HG02970 (cell line): ENCODE results near the gene NCAN.
"Not testable (repeated sequence)": the region's sequence is repeated elsewhere in the genome, so short reads cannot be mapped to it uniquely, and the experiment has no call there.

Source experiments
- ATAC-seq: cut with Tn5 transposase; IDR thresholded peaks from one replicate; pipeline ENCODE4 v1.9.1; 2021; ENCODE audit warnings: mild to moderate bottlenecking, moderate library complexity, moderate number of reproducible peaks; ENCODE audit not compliant: unreplicated experiment, low FRiP score

Gene NCAN

DNA sequence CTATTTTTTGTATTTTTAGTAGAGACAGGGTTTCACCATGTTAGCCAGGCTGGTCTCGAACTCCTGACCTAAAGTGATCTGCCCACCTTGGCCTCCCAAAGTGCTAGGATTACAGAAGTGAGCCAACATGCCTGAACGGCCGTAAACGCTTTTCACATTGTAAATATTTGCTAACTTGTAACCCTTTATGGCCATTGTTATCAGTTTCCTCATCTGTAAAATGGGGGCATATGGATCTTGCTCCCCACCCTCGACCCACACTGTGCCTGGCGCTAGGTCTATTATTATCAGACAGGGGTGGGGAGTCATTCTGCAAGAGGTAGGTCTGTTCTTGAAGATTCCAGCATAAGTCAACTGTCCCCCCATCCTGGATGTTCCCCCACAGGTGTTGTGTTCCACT is 11.9 kb downstream of the NCAN start:
- ATAC-seq, result no peak

- ATAC-seq, result no peak
These were observed 12.5 kb downstream of the NCAN start for GRCh38 chr19:19224150-19224851.

- no peak for ATAC-seq
These were observed 13.2 kb downstream of the NCAN start for GRCh38 chr19:19224852-19225494.

- no peak for ATAC-seq
These were observed 14.4 kb downstream of the NCAN start for GRCh38 chr19:19226204-19226603.

- ATAC-seq, result no peak
These were observed 14.9 kb downstream of the NCAN start for GRCh38 chr19:19226663-19227062.

DNA sequence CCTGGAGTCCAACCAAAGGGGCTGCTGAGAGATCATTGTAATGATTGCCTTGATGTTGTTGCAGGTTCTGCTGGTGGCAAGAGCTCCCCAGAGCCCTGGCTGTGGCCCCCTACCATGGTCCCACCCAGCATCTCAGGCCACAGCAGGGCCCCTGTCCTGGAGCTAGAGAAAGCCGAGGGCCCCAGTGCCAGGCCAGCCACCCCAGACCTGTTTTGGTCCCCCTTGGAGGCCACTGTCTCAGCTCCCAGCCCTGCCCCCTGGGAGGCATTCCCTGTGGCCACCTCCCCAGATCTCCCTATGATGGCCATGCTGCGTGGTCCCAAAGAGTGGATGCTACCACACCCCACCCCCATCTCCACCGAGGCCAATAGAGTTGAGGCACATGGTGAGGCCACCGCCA is 15.5 kb downstream of the NCAN start:
- no peak for ATAC-seq

GRCh38 chr19:19229701-19230100 is 17.9 kb downstream of the NCAN start:
- ATAC-seq, result no peak

- no peak for ATAC-seq
These were observed 19.2 kb downstream of the NCAN start for GRCh38 chr19:19230999-19231398.

DNA sequence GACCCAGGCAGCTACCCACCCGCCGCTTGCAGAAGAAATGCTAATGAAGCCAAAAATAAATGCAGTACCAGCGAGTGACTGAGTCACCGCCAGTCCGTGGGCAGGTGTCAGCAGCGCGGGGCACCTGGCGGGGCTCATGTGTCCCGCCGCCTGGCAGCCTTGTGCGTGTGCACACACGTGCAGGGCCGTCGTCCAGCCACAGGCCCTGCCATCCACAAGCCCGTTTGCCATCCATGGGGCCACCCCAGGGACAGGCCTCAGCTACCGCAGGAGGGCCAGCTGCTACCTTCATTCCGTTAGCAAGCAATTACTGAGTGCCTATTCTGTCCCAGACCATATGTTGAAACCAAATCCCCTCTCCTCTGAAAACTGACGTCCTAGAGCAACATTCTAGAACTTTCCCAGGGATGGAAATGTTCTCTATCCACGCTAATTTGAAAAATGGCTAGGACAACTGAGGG is 20.5 kb downstream of the NCAN start:
- no peak for ATAC-seq

GRCh38 chr19:19234220-19234816 is 22.6 kb downstream of the NCAN start:
- ATAC-seq, result no peak

DNA sequence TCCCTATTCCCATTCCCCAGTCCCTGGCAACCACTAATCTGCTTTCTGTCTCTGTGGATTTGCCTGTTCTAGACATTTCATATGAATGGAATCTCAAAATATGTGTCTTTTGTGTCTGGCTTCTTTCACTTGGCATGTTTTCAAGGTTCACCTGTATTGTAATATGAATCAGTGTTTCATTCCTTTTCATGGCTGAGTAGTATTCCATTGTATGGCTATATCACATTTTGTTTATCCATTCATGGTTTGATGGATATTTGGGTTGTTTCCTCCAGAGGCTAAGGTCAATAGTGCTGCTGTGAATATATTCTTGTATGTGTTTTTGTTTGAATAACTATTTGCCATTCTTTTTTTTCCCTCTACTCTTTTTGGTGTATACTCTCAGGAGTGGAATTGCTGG is 24.4 kb downstream of the NCAN start:
- no peak for ATAC-seq

DNA sequence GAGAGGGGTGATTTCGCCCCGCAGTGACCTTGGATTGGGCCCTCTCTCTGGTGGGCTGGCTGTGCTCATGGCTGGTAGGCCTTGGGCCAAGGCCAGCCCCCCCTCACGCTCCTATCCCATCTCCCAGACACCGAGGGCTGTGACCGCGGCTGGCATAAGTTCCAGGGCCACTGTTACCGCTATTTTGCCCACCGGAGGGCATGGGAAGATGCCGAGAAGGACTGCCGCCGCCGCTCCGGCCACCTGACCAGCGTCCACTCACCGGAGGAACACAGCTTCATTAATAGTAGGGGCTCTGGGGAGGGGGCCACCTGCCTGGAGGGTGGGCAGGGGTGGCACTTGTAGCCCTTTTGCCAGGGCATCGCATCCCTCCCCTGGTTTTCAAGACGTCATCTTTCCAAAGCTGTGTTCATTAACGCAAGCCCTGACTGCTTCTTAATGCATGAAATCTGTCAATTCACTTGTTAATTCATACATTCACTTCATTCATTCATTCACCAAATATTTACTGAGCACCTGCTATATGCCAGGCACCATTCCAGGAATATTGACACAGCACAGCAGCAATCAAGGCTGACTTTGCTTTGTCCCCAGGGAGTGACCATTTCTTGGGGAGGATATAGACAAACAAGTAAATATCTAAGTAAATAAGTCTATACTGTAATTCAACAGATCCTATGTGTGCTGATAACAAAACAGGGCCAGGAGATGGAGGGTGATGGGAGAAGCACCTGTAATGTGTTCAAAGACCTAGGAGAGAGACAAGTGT is 26.6 kb downstream of the NCAN start:
- no peak for ATAC-seq

GRCh38 chr19:19239675-19240074 is 27.9 kb downstream of the NCAN start:
- no peak for ATAC-seq

- no peak for ATAC-seq
These were observed 28.7 kb downstream of the NCAN start for GRCh38 chr19:19240476-19240875.

GRCh38 chr19:19250196-19250801 is 38.5 kb downstream of the NCAN start:
- ATAC-seq, result no peak

GRCh38 chr19:19253409-19253808 is 41.7 kb downstream of the NCAN start:
- ATAC-seq, result not testable (repeated sequence)

DNA sequence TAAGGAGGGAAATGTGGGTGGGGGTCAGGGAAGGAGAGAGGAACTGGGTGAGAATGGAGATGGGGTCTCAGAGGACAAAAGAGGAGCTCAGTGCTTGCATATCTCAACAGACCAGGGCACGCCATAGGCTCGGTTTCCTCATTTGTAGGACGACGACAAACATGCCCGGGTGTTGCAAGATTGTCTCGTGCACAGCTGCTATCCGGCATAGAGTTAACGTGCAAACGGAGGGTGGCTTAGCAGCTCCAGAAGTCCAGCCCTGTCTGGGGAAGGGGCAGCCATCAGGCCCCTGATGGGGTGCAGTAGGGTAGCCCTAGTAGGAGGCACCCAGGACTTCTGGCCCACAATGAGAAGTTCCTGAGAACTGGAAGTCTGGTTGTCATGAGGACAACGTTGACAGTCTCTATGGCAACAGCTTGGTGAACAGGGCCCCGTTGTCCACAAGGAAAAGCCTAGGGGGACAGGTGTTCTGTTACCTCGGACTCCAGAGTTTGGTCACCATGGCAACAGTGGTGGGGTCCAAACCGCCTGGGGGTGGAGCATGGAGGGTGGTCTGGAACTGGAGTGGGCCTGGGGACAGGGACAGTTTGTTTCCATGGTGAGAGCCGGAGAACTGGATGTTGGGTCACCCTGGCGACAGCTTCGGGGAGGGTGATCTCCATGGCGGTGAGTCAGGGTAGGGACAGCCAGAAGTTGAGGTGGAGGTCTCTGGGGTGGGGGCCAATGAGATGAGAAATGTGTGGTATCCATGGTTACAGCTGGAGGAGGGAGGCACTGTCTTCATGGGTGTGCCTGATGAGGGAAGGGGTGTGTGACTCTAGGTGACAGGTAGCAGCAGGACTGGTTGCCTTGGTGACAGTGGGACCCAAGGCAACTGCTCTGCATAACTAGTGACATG is 44.6 kb downstream of the NCAN start:
- ATAC-seq, result no peak

DNA sequence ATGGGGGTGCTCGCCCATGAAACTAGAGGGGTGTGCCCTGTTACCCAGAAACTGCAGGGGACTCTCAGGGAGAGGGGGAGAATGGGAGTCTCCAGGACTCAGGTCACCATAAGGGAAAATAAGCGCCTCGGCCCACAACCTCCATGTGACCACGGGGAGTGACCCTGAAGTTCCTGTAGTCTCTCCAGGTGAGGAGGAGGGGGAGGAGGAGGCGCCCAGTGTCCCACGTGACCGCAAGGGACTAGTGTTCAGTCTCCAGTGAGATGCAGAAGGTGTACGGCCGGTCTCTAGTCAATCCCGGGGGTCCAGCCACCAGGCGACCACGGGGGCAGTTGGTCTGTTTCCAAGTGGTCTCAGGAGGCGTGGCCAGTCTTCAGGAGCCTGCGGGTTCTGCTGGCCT is 45.4 kb downstream of the NCAN start:
- no peak for ATAC-seq

DNA sequence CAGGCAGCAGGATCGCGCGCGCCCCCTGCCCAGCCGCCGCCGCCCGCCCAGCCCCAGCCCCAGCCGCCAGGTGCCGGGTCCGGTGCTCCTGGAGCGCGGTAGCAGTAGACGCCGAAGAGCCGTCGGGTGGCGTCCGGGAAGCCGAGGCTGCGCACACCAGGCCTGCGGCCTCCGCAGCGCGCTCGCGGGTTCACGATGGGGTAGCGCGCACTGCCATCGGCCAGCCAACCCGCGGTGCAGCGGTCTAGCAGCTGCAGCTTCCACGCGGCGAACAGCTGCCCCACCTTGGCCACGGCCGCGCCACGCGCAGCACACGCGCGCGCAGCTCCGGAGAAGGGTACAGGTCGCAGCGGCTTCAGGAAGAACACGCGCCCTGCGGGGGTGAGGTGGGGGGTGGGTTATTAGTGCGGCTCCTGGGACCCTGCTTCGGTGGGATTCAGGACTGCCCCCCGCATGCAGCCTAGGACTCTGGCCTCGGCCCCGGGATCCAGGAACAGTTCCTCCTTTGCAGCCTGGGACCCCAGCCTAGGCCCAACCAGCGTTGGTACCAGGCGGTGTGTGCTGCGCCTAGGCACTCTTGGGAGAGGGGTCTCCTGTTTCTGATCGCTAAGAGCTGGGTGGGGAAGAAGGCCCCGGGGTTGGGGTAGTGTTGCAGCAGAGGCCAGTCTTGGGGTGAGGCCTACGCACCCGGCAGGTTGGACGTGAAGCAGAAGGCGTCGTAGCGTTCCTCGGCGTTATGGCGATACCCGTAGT is 46.3 kb downstream of the NCAN start:
- no peak for ATAC-seq
